ENCODE measurements around the gene FOXL2NB.

Gene FOXL2NB

GRCh38 chr3:138946663-138947494 lies at the start of gene FOXL2NB, which contains the start of gene FOXL2:
Gene FOXL2NB, plus strand, starts transcription at chr3:138947217. Its CDS starts 148 bp downstream, at chr3:138947365.
Gene FOXL2, minus strand, starts transcription at chr3:138947137. Its CDS starts 415 bp downstream, at chr3:138946722.
- H3K9ac ChIP-seq = peak within 1 kb of the TSS; percentile 91
- peak within 1 kb of the TSS; percentile 73 for H2AFZ ChIP-seq
- H3K4me2 ChIP-seq (ENCODE audit: low read length) = peak within 1 kb of the TSS; percentile 88
- peak within 1 kb of the TSS; percentile 95 for H3K27ac ChIP-seq
- no peaks in the 10 kb centered on the region for H3K36me3 ChIP-seq (ENCODE audit: control insufficient read depth, insufficient read depth, low read length)
- peak within 1 kb of the TSS; percentile 71 for H3K4me3 ChIP-seq (ENCODE audit: low read depth, low read length)
- H3K79me2 ChIP-seq = peaks cover 71% of the 10 kb centered on the region
- no peaks in the 10 kb centered on the region for H3K27me3 ChIP-seq (ENCODE audit: control insufficient read depth, insufficient read depth, low read length)
- peaks cover 33% of the 10 kb centered on the region for H3K4me1 ChIP-seq
- no peak for TF ChIP-seq CTCF (IDR thresholded peaks at IDR 0.05)
- no peaks in the 10 kb centered on the region for H3K9me3 ChIP-seq (ENCODE audit: control insufficient read depth, low read length)

GRCh38 chr3:138898301-138898700 lies 48.7 kb upstream of the FOXL2NB start:
- Histone ChIP-seq H3K79me2 (no peaks in the 10 kb centered on the region), H3K4me2 (ENCODE audit: low read length) (no peak overlapping the region), H3K9me3 (ENCODE audit: control insufficient read depth, low read length) (no peaks in the 10 kb centered on the region), H3K36me3 (ENCODE audit: control insufficient read depth, insufficient read depth, low read length) (no peaks in the 10 kb centered on the region), H2AFZ (no peak overlapping the region), H3K9ac (no peak overlapping the region), H3K27ac (no peak overlapping the region), H3K4me1 (no peaks in the 10 kb centered on the region), H3K27me3 (ENCODE audit: control insufficient read depth, insufficient read depth, low read length) (no peaks in the 10 kb centered on the region), H3K4me3 (ENCODE audit: low read depth, low read length) (no peak overlapping the region)
- TF ChIP-seq CTCF (IDR thresholded peaks at IDR 0.05) = no peak

GRCh38 chr3:138898708-138899107 lies 48.3 kb upstream of the FOXL2NB start:
- Histone ChIP-seq H3K79me2 (no peaks in the 10 kb centered on the region), H3K4me2 (ENCODE audit: low read length) (no peak overlapping the region), H3K4me3 (ENCODE audit: low read depth, low read length) (no peak overlapping the region), H3K27me3 (ENCODE audit: control insufficient read depth, insufficient read depth, low read length) (no peaks in the 10 kb centered on the region), H3K9me3 (ENCODE audit: control insufficient read depth, low read length) (no peaks in the 10 kb centered on the region), H3K9ac (no peak overlapping the region), H3K36me3 (ENCODE audit: control insufficient read depth, insufficient read depth, low read length) (no peaks in the 10 kb centered on the region), H3K27ac (no peak overlapping the region), H2AFZ (no peak overlapping the region), H3K4me1 (no peaks in the 10 kb centered on the region)
- no peak for TF ChIP-seq CTCF (IDR thresholded peaks at IDR 0.05)

- H3K4me1 ChIP-seq = no peaks in the 10 kb centered on the region
- H2AFZ ChIP-seq = no peak overlapping the region
- H3K36me3 ChIP-seq (ENCODE audit: control insufficient read depth, insufficient read depth, low read length) = no peaks in the 10 kb centered on the region
- H3K4me3 ChIP-seq (ENCODE audit: low read depth, low read length) = no peak overlapping the region
- H3K79me2 ChIP-seq = no peaks in the 10 kb centered on the region
- no peak for TF ChIP-seq CTCF (IDR thresholded peaks at IDR 0.05)
- no peaks in the 10 kb centered on the region for H3K27me3 ChIP-seq (ENCODE audit: control insufficient read depth, insufficient read depth, low read length)
- no peaks in the 10 kb centered on the region for H3K9me3 ChIP-seq (ENCODE audit: control insufficient read depth, low read length)
- H3K9ac ChIP-seq = no peak overlapping the region
- H3K27ac ChIP-seq = no peak overlapping the region
- H3K4me2 ChIP-seq (ENCODE audit: low read length) = no peak overlapping the region
These were observed 47.5 kb upstream of the FOXL2NB start for GRCh38 chr3:138899351-138899991.
